Thyroid gland (tissue), 4 donors: ENCODE results near the gene KRT1. TPM values are rescaled to one million over a fixed set of nuclear protein-coding genes. Genes with fewer than 3 reads are reported as not detected.
"Not testable (repeated sequence)": the region's sequence is repeated elsewhere in the genome, so short reads cannot be mapped to it uniquely, and the experiment has no call there.

ENCODE experiments used
- DNase-seq, 2 donors: peaks; one replicate each; pipeline ENCODE4 v3.0.0-alpha.2; 2019
- H3K27ac ChIP-seq, 3 donors: fragments of 200-600 bp; sonication (generic); 1 replicate in 2 of 3; 2 replicates in 1 of 3; pipeline ENCODE4 v1.5.1; 2016 to 2019; ENCODE audit warnings: mild to moderate bottlenecking in 1 of 3, moderate library complexity in 1 of 3
- H3K27me3 ChIP-seq: fragments of 200-600 bp; sonication (generic); one replicate; pipeline ENCODE4 v1.5.1; 2019
- H3K36me3 ChIP-seq, 2 donors: fragments of 200-600 bp; sonication (generic); one replicate each; pipeline ENCODE4 v1.5.1; 2016 to 2019
- H3K4me1 ChIP-seq, 2 donors: fragments of 200-600 bp; sonication (generic); one replicate each; pipeline ENCODE4 v1.5.1; 2017 to 2019
- H3K4me3 ChIP-seq, 3 donors: fragments of 200-600 bp; sonication (generic); replicated peaks in 1 of 3; 1 replicate in 2 of 3; 2 replicates in 1 of 3; pipeline ENCODE4 v1.5.1; 2016; ENCODE audit warnings: mild to moderate bottlenecking in 1 of 3
- H3K9me3 ChIP-seq: fragments of 200-600 bp; sonication (generic); one replicate; pipeline ENCODE4 v1.5.1; 2017
- CTCF ChIP-seq, 6 experiments: fragments of 200-600 bp in 3 of 6; fragments of 450-650 bp in 3 of 6; sonication (generic) in 3 of 6; IDR thresholded peaks; one replicate each; pipeline ENCODE4 v1.5.1; 2016 to 2019; ENCODE audit warnings: antibody characterized with exemption in 6 of 6, mild to moderate bottlenecking in 2 of 6, inconsistent platforms in 1 of 6, moderate library complexity in 1 of 6
- POLR2A ChIP-seq, 2 donors: fragments of 450-650 bp; IDR thresholded peaks; one replicate each; pipeline ENCODE4 v1.6.1; 2017; ENCODE audit warnings: antibody characterized with exemption in 2 of 2, mild to moderate bottlenecking in 2 of 2, moderate library complexity in 1 of 2
- WGBS, 2 donors: methylation state at CpG; one replicate each; pipeline ENCODE4 v1.1.5; 2017; 5-methylcytosine and 5-hydroxymethylcytosine counted together
- intact Hi-C: fragments of 100-400 bp; cut with DNase I; formaldehyde crosslinking; loops from one replicate; pipeline ENCODE4 v1.15.1; 2023
- total RNA-seq, 4 donors: library from RNA; depleted of rRNA; stranded (reverse); fragments of >200 nt; gene quantifications; one replicate each; pipeline ENCODE4 v1.2.3, GENCODE V29; 2016

The KRT1 gene
- total RNA-seq, 4 donors from 2014 or later = 2.8 TPM; not detected in 3

DNA sequence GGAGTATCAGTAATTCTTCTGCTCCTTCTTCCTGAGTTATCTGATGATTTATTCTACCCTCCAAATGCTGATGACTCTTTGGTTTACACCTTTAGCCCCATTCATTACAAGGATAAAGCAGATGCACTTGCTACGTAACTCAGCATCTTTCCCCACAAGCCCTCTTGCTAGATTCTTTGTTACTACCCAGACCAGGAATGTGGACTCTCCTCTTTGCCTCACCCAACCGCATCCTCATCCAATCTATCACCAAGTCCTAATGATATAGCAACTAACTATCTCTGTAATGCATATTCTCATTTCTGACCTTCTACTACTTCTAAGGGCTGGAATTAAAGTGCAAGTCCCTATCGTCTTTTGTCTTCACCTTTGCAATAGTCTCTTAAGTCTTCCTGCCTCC lies 9.2 kb downstream of the KRT1 start:
- 90 to 94% methylated on average over 3 of the region's 3 CpGs for WGBS, 2 donors
- TF ChIP-seq CTCF (IDR thresholded peaks at IDR 0.05) = no peak
- no peak for TF ChIP-seq POLR2A (IDR thresholded peaks at IDR 0.05)
- Histone ChIP-seq H3K27me3 (no peaks in the 10 kb centered on the region), H3K4me3 (no peak overlapping the region), H3K36me3 (no peaks in the 10 kb centered on the region), H3K4me1 (no peaks in the 10 kb centered on the region), H3K27ac (no peak overlapping the region), H3K9me3 (no peaks in the 10 kb centered on the region)
- intact Hi-C loops = no loop called here
- DNase-seq = no peak

GRCh38 chr12:52670506-52670905 lies 9.7 kb downstream of the KRT1 start:
- H3K36me3 ChIP-seq = no peaks in the 10 kb centered on the region
- 80 to 87% methylated on average over 4 of the region's 4 CpGs for WGBS, 2 donors
- H3K27me3 ChIP-seq = no peaks in the 10 kb centered on the region
- no peak overlapping the region for H3K4me3 ChIP-seq
- H3K4me1 ChIP-seq = no peaks in the 10 kb centered on the region
- TF ChIP-seq CTCF (IDR thresholded peaks at IDR 0.05) = no peak
- TF ChIP-seq POLR2A (IDR thresholded peaks at IDR 0.05) = no peak
- DNase-seq = no peak
- H3K9me3 ChIP-seq = no peaks in the 10 kb centered on the region
- no peak overlapping the region for H3K27ac ChIP-seq
- intact Hi-C loops = no loop called here

DNA sequence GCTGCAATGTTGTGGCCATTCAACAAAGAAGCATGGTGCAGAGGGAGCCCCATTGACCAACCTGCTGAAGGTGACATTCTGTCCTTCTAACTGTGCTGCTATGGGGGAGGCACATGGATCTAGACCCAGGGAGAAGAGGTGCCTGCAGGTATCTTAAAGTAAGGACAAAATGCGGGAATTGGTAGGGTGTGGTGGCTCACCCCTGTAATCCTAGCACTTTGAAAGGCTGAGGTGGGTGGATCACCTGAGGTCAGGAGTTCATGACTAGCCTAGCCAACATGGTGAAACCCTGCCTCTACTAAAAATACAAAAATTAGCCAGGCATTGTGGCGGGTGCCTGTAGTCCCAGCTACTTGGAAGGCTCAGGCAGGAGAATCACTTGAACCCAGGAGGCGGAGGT lies 10.3 kb downstream of the KRT1 start:
- DNase-seq, H3K27me3 ChIP-seq, H3K36me3 ChIP-seq, intact Hi-C loops, H3K4me3 ChIP-seq, H3K9me3 ChIP-seq, H3K4me1 ChIP-seq, H3K27ac ChIP-seq: not testable (repeated sequence)
- 93% methylated on average over 3 of the region's 3 CpGs for WGBS, 2 donors

DNA sequence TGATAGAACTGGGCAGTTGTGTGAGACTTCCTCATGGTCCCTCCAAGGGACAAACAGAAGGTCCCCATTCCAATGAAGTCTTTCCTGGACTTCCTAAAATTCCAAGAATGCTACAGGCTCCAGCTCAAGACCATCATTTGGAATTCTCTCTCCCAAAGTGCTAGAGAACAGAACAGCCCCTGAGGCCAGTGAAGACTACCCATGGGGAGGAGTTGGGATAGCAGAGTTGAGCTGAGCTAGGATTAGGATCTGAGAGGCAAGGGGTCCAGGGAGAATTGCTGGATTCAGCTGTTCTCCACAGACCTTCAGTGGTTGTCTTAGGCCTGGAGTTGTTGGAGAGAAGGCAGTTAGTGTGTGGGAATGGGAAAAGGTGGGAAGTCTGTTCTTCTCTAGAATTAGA lies 10.8 kb downstream of the KRT1 start:
- no peaks in the 10 kb centered on the region for H3K9me3 ChIP-seq
- intact Hi-C loops = no loop called here
- DNase-seq = no peak
- no peaks in the 10 kb centered on the region for H3K4me1 ChIP-seq
- H3K27ac ChIP-seq = no peak overlapping the region
- no peaks in the 10 kb centered on the region for H3K27me3 ChIP-seq
- no peaks in the 10 kb centered on the region for H3K36me3 ChIP-seq
- TF ChIP-seq POLR2A (IDR thresholded peaks at IDR 0.05) (no peak), CTCF (IDR thresholded peaks at IDR 0.05) (no peak)
- no peak overlapping the region for H3K4me3 ChIP-seq

DNA sequence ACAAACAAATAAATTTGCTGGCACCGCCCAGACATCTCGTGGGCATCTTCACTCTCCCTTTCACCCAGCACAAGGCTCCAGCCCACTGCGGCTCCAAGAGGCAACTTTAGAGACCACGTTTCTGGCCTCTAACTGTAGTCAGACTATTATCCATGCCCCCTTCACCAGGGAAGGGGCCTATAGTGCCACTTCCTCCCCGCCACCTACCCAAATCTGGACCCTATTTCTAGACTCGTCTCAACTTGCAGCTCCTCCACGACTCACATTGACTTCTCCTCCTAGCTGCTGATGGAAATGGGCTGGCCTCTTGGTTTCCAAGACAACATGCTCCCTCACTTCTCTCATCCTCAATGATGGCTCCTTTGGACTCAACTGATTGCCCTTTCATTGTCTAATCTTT lies 12.3 kb downstream of the KRT1 start:
- TF ChIP-seq POLR2A (IDR thresholded peaks at IDR 0.05) = no peak
- no peak for TF ChIP-seq CTCF (IDR thresholded peaks at IDR 0.05)
- no peaks in the 10 kb centered on the region for H3K4me1 ChIP-seq
- H3K27me3 ChIP-seq = no peaks in the 10 kb centered on the region
- intact Hi-C loops = no loop called here
- 89 to 92% methylated on average over 7 of the region's 7 CpGs for WGBS, 2 donors
- H3K36me3 ChIP-seq = no peaks in the 10 kb centered on the region
- no peaks in the 10 kb centered on the region for H3K9me3 ChIP-seq
- no peak for DNase-seq
- no peak overlapping the region for H3K4me3 ChIP-seq
- no peak overlapping the region for H3K27ac ChIP-seq

GRCh38 chr12:52667509-52667908 lies 12.7 kb downstream of the KRT1 start:
- intact Hi-C loops = no loop called here
- no peaks in the 10 kb centered on the region for H3K27me3 ChIP-seq
- H3K4me1 ChIP-seq = no peaks in the 10 kb centered on the region
- DNase-seq = no peak
- no peak overlapping the region for H3K4me3 ChIP-seq
- H3K9me3 ChIP-seq = no peaks in the 10 kb centered on the region
- H3K36me3 ChIP-seq = no peaks in the 10 kb centered on the region
- no peak overlapping the region for H3K27ac ChIP-seq
- TF ChIP-seq POLR2A (IDR thresholded peaks at IDR 0.05) (no peak), CTCF (IDR thresholded peaks at IDR 0.05) (no peak)
- WGBS, 2 donors = 75% methylated on average over 9 of the region's 9 CpGs
